Measurements from ENCODE around the gene ELMOD3.

ELMOD3 gene

DNA sequence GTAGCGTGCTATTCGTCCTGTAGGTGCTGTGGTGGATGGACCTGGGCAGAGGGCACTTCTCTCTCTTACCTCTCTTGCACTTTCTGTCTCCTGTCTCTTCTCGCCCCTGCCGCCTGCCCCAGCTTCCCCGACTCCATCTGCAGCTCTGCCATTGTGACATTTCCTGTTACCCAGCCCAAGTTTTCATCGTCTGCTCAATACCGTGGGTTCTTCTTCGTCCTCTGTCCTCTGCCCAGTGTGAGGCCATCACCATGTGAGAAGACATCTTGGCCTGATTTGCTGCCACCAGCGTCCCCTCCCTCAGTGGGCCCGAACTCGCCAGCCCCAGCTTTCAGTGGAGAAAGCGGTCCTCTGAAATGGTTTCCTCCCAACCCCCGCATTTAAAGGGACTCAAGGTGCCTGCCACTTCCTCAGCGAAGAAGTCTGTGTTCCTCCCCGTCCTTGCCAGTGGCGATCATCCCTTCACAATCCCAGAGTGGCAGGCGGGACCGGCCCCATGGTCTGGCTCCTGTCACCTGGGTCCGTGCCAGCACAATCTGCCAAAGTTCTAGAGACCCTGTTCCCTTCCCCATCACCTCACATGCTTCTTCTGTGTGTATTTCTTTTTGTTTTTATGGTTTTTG is 44.8 kb upstream of the ELMOD3 start (continued):
- TF ChIP-seq ZNF621 (tag by site-specific recombination; IDR thresholded peaks at IDR 0.05) (no peak), ZNF629 (tag by site-specific recombination; IDR thresholded peaks at IDR 0.05) (no peak), ZNF514 (tag by site-specific recombination; IDR thresholded peaks at IDR 0.05) (no peak), ZNF132 (tag by site-specific recombination; IDR thresholded peaks at IDR 0.05; ENCODE audit: borderline replicate concordance) (no peak), ZNF426 (tag by site-specific recombination; IDR thresholded peaks at IDR 0.05) (no peak), ZFP37 (tag by site-specific recombination; IDR thresholded peaks at IDR 0.05) (no peak), KLF9 (tag by site-specific recombination; IDR thresholded peaks at IDR 0.05; ENCODE audit: low read depth) (no peak), ZNF561 (tag by site-specific recombination; IDR thresholded peaks at IDR 0.05; ENCODE audit: borderline replicate concordance) (no peak), ZFP41 (tag by site-specific recombination; IDR thresholded peaks at IDR 0.05; ENCODE audit: borderline replicate concordance) (no peak), REPIN1 (tag by site-specific recombination; IDR thresholded peaks at IDR 0.05; ENCODE audit: low read depth) (no peak), OVOL3 (tag by site-specific recombination; IDR thresholded peaks at IDR 0.05) (no peak), ZSCAN16 (tag by site-specific recombination; IDR thresholded peaks at IDR 0.05) (no peak)
- TF ChIP-seq, protein P1, sequence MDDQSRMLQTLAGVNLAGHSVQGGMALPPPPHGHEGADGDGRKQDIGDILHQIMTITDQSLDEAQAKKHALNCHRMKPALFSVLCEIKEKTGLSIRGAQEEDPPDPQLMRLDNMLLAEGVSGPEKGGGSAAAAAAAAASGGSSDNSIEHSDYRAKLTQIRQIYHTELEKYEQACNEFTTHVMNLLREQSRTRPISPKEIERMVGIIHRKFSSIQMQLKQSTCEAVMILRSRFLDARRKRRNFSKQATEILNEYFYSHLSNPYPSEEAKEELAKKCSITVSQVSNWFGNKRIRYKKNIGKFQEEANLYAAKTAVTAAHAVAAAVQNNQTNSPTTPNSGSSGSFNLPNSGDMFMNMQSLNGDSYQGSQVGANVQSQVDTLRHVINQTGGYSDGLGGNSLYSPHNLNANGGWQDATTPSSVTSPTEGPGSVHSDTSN (CRISPR knock-in tag; IDR thresholded peaks at IDR 0.05) = no peak
- TF ChIP-seq, protein P2, sequence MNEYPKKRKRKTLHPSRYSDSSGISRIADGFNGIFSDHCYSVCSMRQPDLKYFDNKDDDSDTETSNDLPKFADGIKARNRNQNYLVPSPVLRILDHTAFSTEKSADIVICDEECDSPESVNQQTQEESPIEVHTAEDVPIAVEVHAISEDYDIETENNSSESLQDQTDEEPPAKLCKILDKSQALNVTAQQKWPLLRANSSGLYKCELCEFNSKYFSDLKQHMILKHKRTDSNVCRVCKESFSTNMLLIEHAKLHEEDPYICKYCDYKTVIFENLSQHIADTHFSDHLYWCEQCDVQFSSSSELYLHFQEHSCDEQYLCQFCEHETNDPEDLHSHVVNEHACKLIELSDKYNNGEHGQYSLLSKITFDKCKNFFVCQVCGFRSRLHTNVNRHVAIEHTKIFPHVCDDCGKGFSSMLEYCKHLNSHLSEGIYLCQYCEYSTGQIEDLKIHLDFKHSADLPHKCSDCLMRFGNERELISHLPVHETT (tag by site-specific recombination; IDR thresholded peaks at IDR 0.05) = no peak
- TF ChIP-seq, protein P3, sequence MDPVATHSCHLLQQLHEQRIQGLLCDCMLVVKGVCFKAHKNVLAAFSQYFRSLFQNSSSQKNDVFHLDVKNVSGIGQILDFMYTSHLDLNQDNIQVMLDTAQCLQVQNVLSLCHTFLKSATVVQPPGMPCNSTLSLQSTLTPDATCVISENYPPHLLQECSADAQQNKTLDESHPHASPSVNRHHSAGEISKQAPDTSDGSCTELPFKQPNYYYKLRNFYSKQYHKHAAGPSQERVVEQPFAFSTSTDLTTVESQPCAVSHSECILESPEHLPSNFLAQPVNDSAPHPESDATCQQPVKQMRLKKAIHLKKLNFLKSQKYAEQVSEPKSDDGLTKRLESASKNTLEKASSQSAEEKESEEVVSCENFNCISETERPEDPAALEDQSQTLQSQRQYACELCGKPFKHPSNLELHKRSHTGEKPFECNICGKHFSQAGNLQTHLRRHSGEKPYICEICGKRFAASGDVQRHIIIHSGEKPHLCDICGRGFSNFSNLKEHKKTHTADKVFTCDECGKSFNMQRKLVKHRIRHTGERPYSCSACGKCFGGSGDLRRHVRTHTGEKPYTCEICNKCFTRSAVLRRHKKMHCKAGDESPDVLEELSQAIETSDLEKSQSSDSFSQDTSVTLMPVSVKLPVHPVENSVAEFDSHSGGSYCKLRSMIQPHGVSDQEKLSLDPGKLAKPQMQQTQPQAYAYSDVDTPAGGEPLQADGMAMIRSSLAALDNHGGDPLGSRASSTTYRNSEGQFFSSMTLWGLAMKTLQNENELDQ (tag by site-specific recombination; IDR thresholded peaks at IDR 0.05; ENCODE audit: low read depth) = no peak

DNA sequence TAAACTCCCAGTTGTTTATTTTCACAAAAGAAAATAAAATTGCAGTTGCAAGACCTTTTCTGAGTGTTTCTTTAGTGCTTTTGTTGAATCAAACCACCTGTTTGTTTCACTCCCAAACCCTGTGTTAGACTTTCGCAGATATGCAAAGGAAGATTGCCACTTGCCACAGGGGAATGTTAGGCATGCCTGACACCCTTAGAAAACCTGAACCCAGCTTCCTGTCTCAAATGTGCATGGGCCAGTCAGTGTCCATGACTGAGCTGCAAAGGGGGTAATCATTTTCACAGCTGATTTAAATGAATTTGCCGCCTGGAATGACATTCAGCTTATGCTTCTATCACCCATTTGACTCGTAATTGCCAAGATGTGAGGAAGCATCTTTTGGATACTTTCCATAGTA is 44.2 kb upstream of the ELMOD3 start:
- 0 out of 2 replicates have a peak, but pooled peaks have one; percentile 20 for TF ChIP-seq SCRT2 (tag by site-specific recombination; IDR thresholded peaks at IDR 0.05)
- no peak for TF ChIP-seq ZNF791 (tag by site-specific recombination; IDR thresholded peaks at IDR 0.05)
- no peak overlapping the region for H3K4me3 ChIP-seq (ENCODE audit: low read depth, low read length)
- ChIA-PET POLR2A (no interaction called here), CTCF (interaction anchor here (1.3 kb wide), 1 partner anchor 10 kb away, joined by 14 read pairs; no protein-coding TSS in a partner anchor)
- peaks cover 0 to 25% of the 10 kb centered on the region in 2 experiments; a peak in 1 of 3 replicates for H3K36me3 ChIP-seq (ENCODE audit: control insufficient read depth in 2 of 2, insufficient read depth in 1 of 2, low read length in 2 of 2)
- H3K27ac ChIP-seq (ENCODE audit: extremely low read depth, low read depth, low read length) = no peak overlapping the region
- no peaks in the 10 kb centered on the region for H3K9me3 ChIP-seq (ENCODE audit: control insufficient read depth, insufficient read depth, low read depth, low read length)
- H3K4me1 ChIP-seq (ENCODE audit: control insufficient read depth, insufficient read depth, low read length) = no peaks in the 10 kb centered on the region

DNA sequence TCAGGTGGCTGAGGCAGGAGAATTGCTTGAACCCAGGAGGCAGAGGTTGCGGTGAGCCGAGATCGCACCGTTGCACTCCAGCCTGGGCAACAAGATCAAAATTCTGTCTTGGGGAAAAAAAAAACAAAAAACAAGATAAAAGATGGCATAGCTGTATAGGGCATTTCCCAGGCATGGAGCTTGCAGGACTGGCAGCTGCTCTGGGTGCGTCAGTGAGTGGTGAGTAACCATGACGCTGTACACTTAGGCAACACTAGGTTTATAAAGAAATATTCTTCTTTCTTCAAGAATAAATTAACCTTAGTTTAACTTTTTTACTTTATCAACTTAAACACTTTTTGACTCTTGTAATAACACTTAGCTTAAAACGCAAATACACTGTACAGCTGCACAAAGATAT is 42.2 kb upstream of the ELMOD3 start:
- Histone ChIP-seq H3K9me3 (ENCODE audit: control insufficient read depth, insufficient read depth, low read depth, low read length) (no peaks in the 10 kb centered on the region), H3K27ac (ENCODE audit: extremely low read depth, low read depth, low read length) (no peak overlapping the region), H3K4me3 (ENCODE audit: low read depth, low read length) (no peak overlapping the region), H3K36me3 (ENCODE audit: control insufficient read depth in 2 of 2, insufficient read depth in 1 of 2, low read length in 2 of 2) (peaks cover 0 to 30% of the 10 kb centered on the region in 2 experiments; a peak in 2 of 3 replicates), H3K4me1 (ENCODE audit: control insufficient read depth, insufficient read depth, low read length) (no peaks in the 10 kb centered on the region)
- TF ChIP-seq ZNF654 (tag by site-specific recombination; IDR thresholded peaks at IDR 0.05; ENCODE audit: low read depth) (no peak), EGR2 (tag by site-specific recombination; IDR thresholded peaks at IDR 0.05; ENCODE audit: low read depth) (no peak), ZNF391 (tag by site-specific recombination; IDR thresholded peaks at IDR 0.05; ENCODE audit: borderline replicate concordance, low read depth) (no peak), KLF7 (tag by site-specific recombination; IDR thresholded peaks at IDR 0.05; ENCODE audit: borderline replicate concordance) (no peak)
- TF ChIP-seq, protein P4, sequence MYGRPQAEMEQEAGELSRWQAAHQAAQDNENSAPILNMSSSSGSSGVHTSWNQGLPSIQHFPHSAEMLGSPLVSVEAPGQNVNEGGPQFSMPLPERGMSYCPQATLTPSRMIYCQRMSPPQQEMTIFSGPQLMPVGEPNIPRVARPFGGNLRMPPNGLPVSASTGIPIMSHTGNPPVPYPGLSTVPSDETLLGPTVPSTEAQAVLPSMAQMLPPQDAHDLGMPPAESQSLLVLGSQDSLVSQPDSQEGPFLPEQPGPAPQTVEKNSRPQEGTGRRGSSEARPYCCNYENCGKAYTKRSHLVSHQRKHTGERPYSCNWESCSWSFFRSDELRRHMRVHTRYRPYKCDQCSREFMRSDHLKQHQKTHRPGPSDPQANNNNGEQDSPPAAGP (tag by site-specific recombination; IDR thresholded peaks at IDR 0.05) = no peak
- ChIA-PET CTCF (interaction anchor here (0.9 to 1.3 kb wide), 2 partner anchors 12 to 240 kb away, joined by 4 to 10 read pairs; no protein-coding TSS in a partner anchor), POLR2A (no interaction called here)

All from HEK293 (cell line).